HepG2 (cell line): Measurements from ENCODE around the gene BRD3. TPM values are rescaled to one million over a fixed set of nuclear protein-coding genes. Genes with fewer than 3 reads are reported as not detected.
A peak's percentile ranks its signal among the peaks of the same experiment; 100 is the strongest.

Experiments
- ATAC-seq: fragments of 200-7000 bp; cut with Tn5 transposase; 3 replicates; pipeline ENCODE4 v1.9.1; 2020; ENCODE audit warnings: mild to moderate bottlenecking, moderate library complexity
- BruUV-seq: library from RNA; stranded (reverse); fragments of 400-500 nt; replicated peaks from 2 replicates; lab custom pipeline; 2021; lab: Mats Ljungman, UMichigan
- CTCF ChIA-PET: fragments of 300-600 bp; formaldehyde crosslinking; extraction: SDS; loops from one replicate; lab custom pipeline; 2021; ENCODE audit warnings: low total read pairs, inconsistent platforms, low intra/inter-chr PET ratio; lab: Yijun Ruan, JAX
- POLR2A ChIA-PET: fragments of 350-600 bp; sonication (Branson Sonifier 250); formaldehyde crosslinking; loops from one replicate; lab custom pipeline; 2020; ENCODE audit warnings: antibody characterized with exemption, inconsistent platforms; lab: Yijun Ruan, JAX
- DNase-seq: peaks from one replicate; pipeline ENCODE4 v3.0.0-alpha.2; 2015; ENCODE audit warnings: low spot score
- FAIRE-seq: peaks from 3 replicates; lab custom pipeline; 2011; peaks lifted over from hg19 to GRCh38; lab: Jason Lieb, UNC
- H2AFZ ChIP-seq: one replicate; pipeline ENCODE4 v1.6.1; 2011; ENCODE audit warnings: low read length, inconsistent platforms
- H3K27ac ChIP-seq: fragments of 300-600 bp; 3 replicates; pipeline ENCODE4 v1.8.0; 2011; ENCODE audit warnings: mixed run types, mild to moderate bottlenecking, mixed read lengths, low read length, inconsistent platforms; ENCODE audit not compliant: insufficient read depth; ENCODE audit errors: extremely low read length
- H3K27me3 ChIP-seq, 2 experiments: fragments of 200-600 bp in 1 of 2; 2 replicates in 1 of 2; 3 replicates in 1 of 2; pipeline versions ENCODE4 v1.6.0 to v1.8.0; 2011; ENCODE audit warnings: low read length in 2 of 2, mild to moderate bottlenecking in 2 of 2, moderate library complexity in 2 of 2, inconsistent platforms in 1 of 2; ENCODE audit not compliant: insufficient read depth in 2 of 2, control insufficient read depth in 1 of 2
- H3K36me3 ChIP-seq, 2 experiments: fragments of 200-600 bp in 1 of 2; replicated peaks in 1 of 2; 2 replicates in 1 of 2; 3 replicates in 1 of 2; pipeline versions ENCODE4 v1.5.1 to v1.8.0; 2011; ENCODE audit warnings: low read length in 2 of 2, inconsistent platforms in 1 of 2; ENCODE audit not compliant: insufficient read depth in 2 of 2, control insufficient read depth in 1 of 2
- H3K4me1 ChIP-seq: 2 replicates; pipeline ENCODE4 v1.5.1; 2012; ENCODE audit warnings: low read length, inconsistent platforms; ENCODE audit not compliant: insufficient read depth
- H3K4me2 ChIP-seq: 2 replicates; pipeline ENCODE4 v1.6.0; 2011; ENCODE audit warnings: low read depth, low read length, inconsistent platforms
- H3K4me3 ChIP-seq, 3 experiments: fragments of 200-600 bp in 1 of 3; sonication (generic), shearing (Covaris generic) in 1 of 3; replicated peaks in 1 of 3; 2 replicates each; pipeline ENCODE4 v1.5.1; 2011 to 2016; ENCODE audit warnings: low read length in 3 of 3, inconsistent platforms in 2 of 3, low read depth in 2 of 3, mild to moderate bottlenecking in 2 of 3, control low read depth in 1 of 3, mixed read lengths in 1 of 3; ENCODE audit not compliant: insufficient read depth in 1 of 3
- H3K79me2 ChIP-seq: one replicate; pipeline ENCODE4 v1.6.1; 2011; ENCODE audit warnings: low read length, inconsistent platforms; ENCODE audit not compliant: insufficient read depth
- H3K9ac ChIP-seq: 2 replicates; pipeline ENCODE4 v1.6.0; 2011; ENCODE audit warnings: mild to moderate bottlenecking, low read depth, low read length, inconsistent platforms; ENCODE audit not compliant: insufficient read depth
- H3K9me3 ChIP-seq: 2 replicates; pipeline ENCODE4 v1.5.1; 2012; ENCODE audit warnings: mild to moderate bottlenecking, low read length
- H4K20me1 ChIP-seq: 2 replicates; pipeline ENCODE4 v1.6.0; 2011; ENCODE audit warnings: inconsistent platforms, mild to moderate bottlenecking, low read length, moderate library complexity; ENCODE audit not compliant: insufficient read depth
- ARID5B ChIP-seq: IDR thresholded peaks from 2 replicates; pipeline ENCODE4 v1.4.0; 2020; ENCODE audit warnings: mild to moderate bottlenecking, missing genetic modification reagents
- ATF2 ChIP-seq: sonication (generic); formaldehyde crosslinking; IDR thresholded peaks from 2 replicates; pipeline ENCODE4 v1.4.0; 2020; ENCODE audit warnings: missing genetic modification reagents
- HNF4A ChIP-seq: sonication (generic); formaldehyde crosslinking; IDR thresholded peaks from 2 replicates; pipeline ENCODE4 v1.4.0; 2020; ENCODE audit warnings: missing genetic modification reagents
- KAT2B ChIP-seq: fragments of 150-350 bp; IDR thresholded peaks from 2 replicates; pipeline ENCODE4 v1.6.1; 2014; ENCODE audit warnings: low read depth, low read length, borderline replicate concordance
- KLF16 ChIP-seq, 2 experiments: sonication (generic) in 1 of 2; formaldehyde crosslinking in 1 of 2; IDR thresholded peaks; 2 replicates each; pipeline versions ENCODE4 v1.6.1 to v1.8.0; 2016 to 2023; ENCODE audit warnings: missing genetic modification reagents in 2 of 2, missing compliant biosample characterization in 1 of 2
- MYC ChIP-seq: sonication (generic); formaldehyde crosslinking; IDR thresholded peaks from 2 replicates; pipeline ENCODE4 v1.9.0; 2021; ENCODE audit warnings: missing genetic modification reagents, borderline replicate concordance
- NR2F1 ChIP-seq, 2 experiments: fragments of 450-650 bp in 1 of 2; formaldehyde crosslinking in 1 of 2; IDR thresholded peaks; 2 replicates each; pipeline versions ENCODE4 v1.5.0 to v1.6.1; 2016 to 2020; ENCODE audit warnings: mild to moderate bottlenecking in 1 of 2, missing compliant biosample characterization in 1 of 2, missing genetic modification reagents in 1 of 2, moderate library complexity in 1 of 2
- SMAD3 ChIP-seq: sonication (generic); formaldehyde crosslinking; IDR thresholded peaks from 2 replicates; pipeline ENCODE4 v1.4.0; 2020; ENCODE audit warnings: missing genetic modification reagents
- SNAPC4 ChIP-seq: sonication (generic); formaldehyde crosslinking; IDR thresholded peaks from 2 replicates; pipeline ENCODE4 v1.4.0; 2020; ENCODE audit warnings: mild to moderate bottlenecking, missing genetic modification reagents
- ZNF207 ChIP-seq: fragments of 450-650 bp; IDR thresholded peaks from 2 replicates; pipeline ENCODE4 v1.6.1; 2016; ENCODE audit warnings: antibody characterized with exemption, borderline replicate concordance
- ZNF33B ChIP-seq: sonication (generic); formaldehyde crosslinking; IDR thresholded peaks from 2 replicates; pipeline ENCODE4 v1.5.1; 2020; ENCODE audit warnings: mild to moderate bottlenecking, missing genetic modification reagents
- ZNF644 ChIP-seq: IDR thresholded peaks from 2 replicates; pipeline ENCODE4 v1.6.1; 2016; ENCODE audit warnings: low read depth
- WGBS: methylation state at CpG from one replicate; pipeline ENCODE4 v1.1.6; 2017; ENCODE audit warnings: low lambda C conversion rate; 5-methylcytosine and 5-hydroxymethylcytosine counted together
- in situ Hi-C: cut with HindIII; loops from 2 replicates; pipeline ENCODE4 v1.10.0; 2017; ENCODE audit warnings: low pct_unique_long_range_greater_than_20kb; ENCODE audit not compliant: extremely low pct_ligation_motif_present
- intact Hi-C: fragments of 100-400 bp; cut with micrococcal nuclease; formaldehyde crosslinking; loops from one replicate; pipeline ENCODE4 v1.10.0; 2022; ENCODE audit not compliant: unreplicated experiment
- polyA plus RNA-seq, 8 experiments: library from polyadenylated mRNA; depleted of rRNA in 3 of 8; stranded (reverse) in 7 of 8; unstranded in 1 of 8; fragments of >200 nt; fragmentation: Illumina TruSeq in 4 of 8; extraction: Trizol in 4 of 8; gene quantifications; 2 replicates each; pipeline versions ENCODE4 v1.2.1 to v1.2.3, GENCODE V29; 2011 to 2016; ENCODE audit warnings: low read depth in 4 of 8, missing spikeins in 1 of 8, mixed read lengths in 1 of 8; ENCODE audit not compliant: insufficient read depth in 1 of 8
- total RNA-seq, 5 experiments: library from RNA; depleted of rRNA; stranded (reverse); fragments of >200 nt; fragmentation: Illumina TruSeq; extraction: Trizol; gene quantifications; 2 replicates each; pipeline ENCODE4 v1.2.3, GENCODE V29; 2016; ENCODE audit warnings: low read depth in 1 of 5

BRD3 gene
- total and polyA plus RNA-seq, 2 of the 13 experiments (the other 11 are each of a cell fraction or from before 2014, with no cell fraction given), result 5.9 to 12.9 TPM

- H3K4me2 ChIP-seq, result peak overlapping the region; percentile 45
- ChIA-PET CTCF (no interaction called here), POLR2A (interaction anchor here (1.5 kb wide), 1 partner anchor 980 kb away, joined by 4 read pairs; no protein-coding TSS in a partner anchor)
- peak overlapping the region in 1 of 3 experiments; percentile 31; a peak in 1 of 6 replicates for H3K4me3 ChIP-seq
- intact Hi-C loops, result no loop called here
- no peak overlapping the region for H2AFZ ChIP-seq
- no peaks in the 10 kb centered on the region for H4K20me1 ChIP-seq
- BruUV-seq, result no TSS peak
- no peaks in the 10 kb centered on the region for H3K79me2 ChIP-seq
- peak; percentile 60; the same call in 2 of the 3 replicates for ATAC-seq
- H3K9me3 ChIP-seq, result peaks cover 9% of the 10 kb centered on the region
- peaks cover 2 to 18% of the 10 kb centered on the region in 2 experiments; a peak in 3 of 5 replicates for H3K27me3 ChIP-seq
- no peaks in the 10 kb centered on the region for H3K36me3 ChIP-seq
- no peak overlapping the region for H3K27ac ChIP-seq
- WGBS, result 34% methylated on average over 10 of the region's 20 CpGs
- H3K9ac ChIP-seq, result no peak overlapping the region
- in situ Hi-C loops, result no loop called here
- FAIRE-seq, result no peak
- DNase-seq, result peak; percentile 58
- H3K4me1 ChIP-seq, result peaks cover 16% of the 10 kb centered on the region
- peak; percentile 24; the same call in 1 of the 2 replicates for TF ChIP-seq ATF2 (CRISPR knock-in tag)
- peak; percentile 50; the same call in 1 of the 2 replicates for TF ChIP-seq MYC
- TF ChIP-seq ARID5B (CRISPR knock-in tag), result peak; percentile 27; the same call in 1 of the 2 replicates
- TF ChIP-seq NR2F1 (CRISPR knock-in tag; IDR thresholded peaks at IDR 0.05), result no peak
- no peak for TF ChIP-seq SMAD3
- no peak for TF ChIP-seq ZNF33B (CRISPR knock-in tag)
- no peak for TF ChIP-seq SNAPC4 (CRISPR knock-in tag)
- 0 out of 4 replicates have a peak, but pooled peaks of 1 of the 2 experiments have one; percentile 40 for TF ChIP-seq KLF16 (CRISPR knock-in tag; IDR thresholded peaks at IDR 0.05)
- no peak for TF ChIP-seq KAT2B
- peak; percentile 52 for TF ChIP-seq HNF4A
- no peak for TF ChIP-seq ZNF207
- TF ChIP-seq ZNF644 (CRISPR knock-in tag), result no peak
Measured at GRCh38 chr9:134010310-134011173, 57.3 kb downstream of the BRD3 start.
